Loucy (cell line): ENCODE data around the gene GPALPP1.

Experiments
- H2AFZ ChIP-seq: fragments of 200-600 bp; sonication (generic); 2 replicates; pipeline ENCODE4 v1.6.0; 2016; ENCODE audit warnings: antibody characterized with exemption, mild to moderate bottlenecking, low read length, moderate library complexity
- H3F3A ChIP-seq: fragments of 200-600 bp; 2 replicates; pipeline ENCODE4 v1.6.0; 2016; ENCODE audit warnings: antibody characterized with exemption, low read depth, mild to moderate bottlenecking
- H3K27me3 ChIP-seq: fragments of 200-600 bp; sonication (generic); 2 replicates; pipeline ENCODE4 v1.6.1; 2014; ENCODE audit warnings: low read length, mild to moderate bottlenecking; ENCODE audit not compliant: insufficient read depth, poor library complexity, severe bottlenecking
- H3K36me3 ChIP-seq: fragments of 200-600 bp; sonication (generic); 2 replicates; pipeline ENCODE4 v1.6.1; 2016; ENCODE audit warnings: low read length; ENCODE audit not compliant: insufficient read depth
- H3K4me1 ChIP-seq: fragments of 200-600 bp; sonication (generic); 2 replicates; pipeline ENCODE4 v1.5.1; 2014; ENCODE audit warnings: low read length, mild to moderate bottlenecking; ENCODE audit not compliant: insufficient read depth, poor library complexity, severe bottlenecking
- H3K4me2 ChIP-seq: fragments of 200-600 bp; sonication (generic); 2 replicates; pipeline ENCODE4 v1.6.0; 2014; ENCODE audit warnings: antibody characterized with exemption, low read length, low read depth, mild to moderate bottlenecking; ENCODE audit not compliant: poor library complexity, severe bottlenecking
- H3K4me3 ChIP-seq: fragments of 200-600 bp; sonication (generic); 2 replicates; pipeline ENCODE4 v1.5.1; 2014; ENCODE audit warnings: low read length, mild to moderate bottlenecking, mixed read lengths; ENCODE audit not compliant: poor library complexity, severe bottlenecking
- H3K79me2 ChIP-seq: fragments of 200-600 bp; sonication (generic); 2 replicates; pipeline ENCODE4 v1.6.1; 2014; ENCODE audit warnings: low read length; ENCODE audit not compliant: insufficient read depth
- H3K9ac ChIP-seq: fragments of 200-600 bp; sonication (generic); 2 replicates; pipeline ENCODE4 v1.6.0; 2014; ENCODE audit warnings: mild to moderate bottlenecking, low read depth, low read length, moderate library complexity; ENCODE audit not compliant: poor library complexity, severe bottlenecking
- H3K9me2 ChIP-seq: fragments of 200-600 bp; sonication (generic); replicated peaks from 2 replicates; pipeline ENCODE4 v1.6.1; 2016; ENCODE audit warnings: low read depth, low read length, mixed read lengths
- H3K9me3 ChIP-seq: fragments of 200-600 bp; sonication (generic); 2 replicates; pipeline ENCODE4 v1.6.1; 2014; ENCODE audit warnings: mild to moderate bottlenecking, antibody characterized with exemption, low read length, low read depth; ENCODE audit not compliant: insufficient read depth
- H4K20me1 ChIP-seq: fragments of 200-600 bp; sonication (generic); 2 replicates; pipeline ENCODE4 v1.6.0; 2014; ENCODE audit warnings: antibody characterized with exemption, low read length, mild to moderate bottlenecking; ENCODE audit not compliant: insufficient read depth, poor library complexity, severe bottlenecking
- EZH2phosphoT487 ChIP-seq: fragments of 200-600 bp; IDR thresholded peaks from 2 replicates; pipeline ENCODE4 v1.6.1; 2018; ENCODE audit warnings: antibody characterized with exemption, mild to moderate bottlenecking, moderate library complexity, borderline replicate concordance
- TF ChIP-seq, protein P1 (sequence below): fragments of 200-600 bp; sonication (generic); conservative IDR thresholded peaks from 2 replicates; pipeline ENCODE4 v1.5.1; 2014; ENCODE audit warnings: mild to moderate bottlenecking, antibody characterized with exemption, low read length

GPALPP1 gene

DNA sequence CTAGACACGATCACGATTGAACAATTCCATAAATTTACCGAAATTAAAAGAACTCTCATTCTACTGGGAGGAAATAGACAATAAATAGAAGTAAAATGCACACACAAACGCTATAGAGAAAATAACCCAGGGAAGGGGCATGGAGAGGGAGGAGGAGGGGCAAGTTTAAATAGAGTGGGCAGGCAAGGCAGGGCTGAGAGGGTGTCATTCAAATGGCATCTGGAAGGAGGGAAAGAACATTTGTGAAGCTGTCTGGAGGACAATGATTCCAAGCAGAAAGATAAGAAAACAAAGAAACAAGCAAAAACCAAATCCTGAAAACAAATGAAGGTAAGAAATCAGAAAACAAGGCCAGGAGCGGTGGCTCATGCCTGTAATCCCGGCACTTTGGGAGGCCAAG lies 85.4 kb downstream of the GPALPP1 start:
- H3K4me1 ChIP-seq = no peaks in the 10 kb centered on the region
- no peak overlapping the region for H2AFZ ChIP-seq
- no peaks in the 10 kb centered on the region for H3K79me2 ChIP-seq
- no peaks in the 10 kb centered on the region for H3K27me3 ChIP-seq
- H4K20me1 ChIP-seq = no peaks in the 10 kb centered on the region
- H3K9me3 ChIP-seq = no peaks in the 10 kb centered on the region
- TF ChIP-seq EZH2phosphoT487 = no peak
- TF ChIP-seq, protein P1, sequence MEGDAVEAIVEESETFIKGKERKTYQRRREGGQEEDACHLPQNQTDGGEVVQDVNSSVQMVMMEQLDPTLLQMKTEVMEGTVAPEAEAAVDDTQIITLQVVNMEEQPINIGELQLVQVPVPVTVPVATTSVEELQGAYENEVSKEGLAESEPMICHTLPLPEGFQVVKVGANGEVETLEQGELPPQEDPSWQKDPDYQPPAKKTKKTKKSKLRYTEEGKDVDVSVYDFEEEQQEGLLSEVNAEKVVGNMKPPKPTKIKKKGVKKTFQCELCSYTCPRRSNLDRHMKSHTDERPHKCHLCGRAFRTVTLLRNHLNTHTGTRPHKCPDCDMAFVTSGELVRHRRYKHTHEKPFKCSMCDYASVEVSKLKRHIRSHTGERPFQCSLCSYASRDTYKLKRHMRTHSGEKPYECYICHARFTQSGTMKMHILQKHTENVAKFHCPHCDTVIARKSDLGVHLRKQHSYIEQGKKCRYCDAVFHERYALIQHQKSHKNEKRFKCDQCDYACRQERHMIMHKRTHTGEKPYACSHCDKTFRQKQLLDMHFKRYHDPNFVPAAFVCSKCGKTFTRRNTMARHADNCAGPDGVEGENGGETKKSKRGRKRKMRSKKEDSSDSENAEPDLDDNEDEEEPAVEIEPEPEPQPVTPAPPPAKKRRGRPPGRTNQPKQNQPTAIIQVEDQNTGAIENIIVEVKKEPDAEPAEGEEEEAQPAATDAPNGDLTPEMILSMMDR = no peak
- no peaks in the 10 kb centered on the region for H3K9me2 ChIP-seq
- no peaks in the 10 kb centered on the region for H3F3A ChIP-seq
- no peak overlapping the region for H3K9ac ChIP-seq
- H3K4me3 ChIP-seq = no peak overlapping the region
- no peaks in the 10 kb centered on the region for H3K36me3 ChIP-seq
- H3K4me2 ChIP-seq = no peak overlapping the region

DNA sequence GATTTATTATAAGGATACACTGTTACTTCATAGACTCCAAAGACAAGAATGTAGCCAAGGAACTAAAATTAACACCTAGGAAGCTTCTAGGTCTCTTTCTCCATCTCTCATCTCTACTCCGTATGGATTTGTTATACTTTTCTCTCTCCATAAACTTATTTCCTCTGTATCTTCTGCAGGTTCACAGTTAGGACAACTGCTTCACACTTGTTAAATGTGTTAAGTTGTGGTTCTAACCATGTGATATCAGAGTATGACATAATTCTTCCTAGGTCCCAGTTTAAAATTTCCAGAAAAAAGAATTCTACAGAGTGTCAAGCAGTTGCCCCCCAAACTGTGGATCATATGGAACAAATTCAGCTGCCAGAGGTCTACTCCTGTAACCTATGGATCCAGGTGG lies 88.7 kb downstream of the GPALPP1 start:
- no peaks in the 10 kb centered on the region for H3K79me2 ChIP-seq
- H3K4me1 ChIP-seq = no peaks in the 10 kb centered on the region
- no peak overlapping the region for H2AFZ ChIP-seq
- H3F3A ChIP-seq = no peaks in the 10 kb centered on the region
- no peak overlapping the region for H3K4me3 ChIP-seq
- no peaks in the 10 kb centered on the region for H4K20me1 ChIP-seq
- H3K9me3 ChIP-seq = no peaks in the 10 kb centered on the region
- TF ChIP-seq EZH2phosphoT487 = no peak
- TF ChIP-seq, protein P1 = no peak
- H3K36me3 ChIP-seq = no peaks in the 10 kb centered on the region
- H3K4me2 ChIP-seq = no peak overlapping the region
- no peak overlapping the region for H3K9ac ChIP-seq
- no peaks in the 10 kb centered on the region for H3K27me3 ChIP-seq
- no peaks in the 10 kb centered on the region for H3K9me2 ChIP-seq
